ENCODE results near the gene GRP.

GRP gene

DNA sequence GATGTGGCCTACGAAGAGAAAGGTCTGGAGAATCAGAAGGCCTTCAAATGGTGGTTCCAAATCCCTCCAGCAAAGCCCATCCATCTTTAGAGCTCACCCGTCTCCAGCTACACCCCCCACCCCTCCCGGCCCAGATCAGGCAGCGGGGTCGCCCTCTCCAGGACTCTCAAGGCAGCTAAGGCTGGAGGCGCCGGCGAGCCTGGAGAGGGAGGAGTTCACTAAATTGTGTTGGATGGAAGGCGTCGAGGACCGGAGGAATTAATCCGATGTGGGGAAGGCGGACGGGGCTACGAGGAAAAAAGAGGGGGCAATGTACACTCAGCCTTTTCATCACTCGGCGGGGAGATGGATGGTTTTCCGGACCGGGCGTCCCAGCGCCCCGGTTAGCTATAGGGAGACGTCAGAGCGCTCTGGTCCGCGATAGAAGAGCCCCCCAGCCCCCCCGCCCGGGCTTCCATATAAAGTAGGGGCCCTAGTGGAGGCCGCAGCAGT, at the start of gene GRP:
Gene GRP, plus strand, starts transcription at position 487 of the 492 bp plus-strand sequence. CDS start 108 bp downstream, outside the sequence.
- DNase-seq: no peak

DNA sequence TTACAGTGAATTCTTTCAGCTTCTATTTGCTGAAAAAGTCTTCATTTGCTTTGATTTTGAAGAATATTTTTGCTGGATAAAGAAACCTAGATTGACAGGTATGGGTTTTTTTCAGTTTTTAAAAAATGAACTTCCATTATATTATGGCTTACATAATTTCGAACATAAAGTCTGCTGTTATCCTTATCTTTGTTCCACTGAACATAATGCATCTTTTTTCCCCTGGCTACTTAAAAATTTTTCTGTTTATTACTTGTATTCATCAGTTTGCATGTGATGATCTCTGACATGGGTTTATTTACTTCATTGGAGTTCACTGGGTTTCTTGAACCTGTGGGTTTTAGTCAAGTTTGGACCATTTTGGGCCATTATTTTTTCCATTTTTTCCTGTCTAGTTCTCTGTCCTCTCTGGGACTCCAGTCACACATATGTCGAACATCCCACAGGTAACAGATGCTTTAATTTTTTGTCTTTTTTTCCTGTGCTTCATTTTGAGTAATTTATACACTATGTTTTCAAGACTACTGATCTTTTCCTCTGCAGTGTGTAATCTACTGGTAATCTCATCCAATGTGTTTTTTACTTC, 47.2 kb upstream of the GRP start:
- no peak for DNase-seq

DNA sequence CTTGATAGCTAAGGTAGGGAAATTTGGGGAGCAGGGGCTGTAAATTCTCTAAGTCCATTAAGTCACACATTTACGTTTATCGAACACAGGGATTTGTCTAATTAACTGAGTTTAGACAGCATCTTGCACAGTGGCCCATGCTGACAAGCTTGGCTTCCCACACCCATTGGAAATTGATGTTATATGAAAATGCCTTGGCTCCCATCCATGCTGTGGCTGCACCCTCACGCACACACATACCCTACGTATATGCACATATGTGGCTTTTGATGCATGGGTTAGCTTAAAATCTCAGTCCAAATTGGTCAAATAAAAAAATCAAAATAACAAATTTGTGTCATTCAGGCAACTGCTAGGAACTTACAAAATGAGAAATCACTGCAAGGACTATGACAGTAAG, 42.5 kb upstream of the GRP start:
- DNase-seq: no peak

DNA sequence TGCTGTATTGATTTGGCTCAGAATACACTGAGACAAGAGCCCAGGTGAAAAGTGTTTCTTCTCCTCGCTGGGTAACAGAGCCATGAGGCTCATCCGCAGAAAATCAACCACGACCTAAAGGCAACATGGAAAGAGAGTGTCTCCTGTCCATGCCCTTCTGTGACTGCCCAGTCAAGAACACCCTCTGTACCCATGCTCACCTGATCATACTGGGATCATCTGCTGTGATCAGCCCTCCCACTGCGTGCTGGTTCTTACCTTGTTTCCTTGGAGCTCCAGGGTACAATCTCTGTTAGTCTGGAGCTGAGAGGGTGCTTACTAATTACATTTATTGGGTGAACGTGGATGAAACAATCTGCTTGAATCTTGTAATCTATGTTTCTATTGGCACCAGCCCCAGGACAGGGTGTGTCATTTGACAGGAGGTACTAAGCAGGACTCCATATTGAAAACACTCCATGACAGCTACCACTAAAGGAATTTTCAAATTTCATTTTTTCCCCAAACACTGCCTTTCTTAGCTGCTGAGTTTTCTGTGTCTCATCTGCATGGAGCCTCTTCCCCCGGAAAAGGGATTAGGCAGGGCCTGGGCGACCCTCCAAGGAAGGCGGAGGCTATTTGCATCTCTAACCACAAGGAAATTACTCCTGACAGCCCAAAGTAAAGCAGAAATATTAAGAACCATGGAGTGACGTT, 39.7 kb upstream of the GRP start:
- DNase-seq: no peak

DNA sequence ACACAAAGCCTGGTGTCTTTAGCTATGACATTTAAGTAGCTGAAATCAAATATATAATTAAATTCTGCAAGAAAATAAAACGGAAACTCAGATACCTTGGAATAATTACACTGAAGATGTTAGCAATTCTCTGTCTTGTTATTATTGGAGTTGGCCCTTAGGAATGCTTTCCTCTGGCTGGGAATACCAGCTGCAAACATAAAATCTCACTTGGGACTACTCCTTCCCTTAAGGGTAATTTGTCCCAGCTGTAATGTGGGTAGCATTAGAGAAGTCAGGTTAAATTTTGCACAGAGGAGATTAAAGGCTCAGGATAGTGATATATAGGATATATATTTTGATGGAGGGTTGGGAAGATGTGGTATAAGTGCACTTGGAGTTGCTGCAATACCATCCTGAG, 37.3 kb upstream of the GRP start:
- no peak for DNase-seq

DNA sequence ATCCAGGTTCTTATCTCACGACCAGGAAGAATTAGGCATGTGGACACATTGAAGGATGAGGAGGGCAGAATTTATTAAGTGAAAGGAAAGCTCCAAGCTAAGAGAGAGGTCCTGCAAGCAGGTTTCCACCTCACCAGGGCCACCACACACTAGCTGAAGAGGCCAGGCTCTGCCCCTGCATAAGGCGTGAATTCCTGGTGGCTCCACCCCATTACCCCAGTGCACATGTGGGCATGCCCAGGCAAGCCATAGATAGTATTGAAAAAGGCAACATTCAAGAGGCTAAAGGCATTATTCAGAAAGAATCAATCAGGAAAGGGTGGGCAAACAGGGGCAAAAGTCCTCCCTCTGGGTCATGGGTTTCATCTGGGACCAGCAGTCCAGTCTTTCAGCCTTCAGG, 30.9 kb upstream of the GRP start:
- DNase-seq: no peak

DNA sequence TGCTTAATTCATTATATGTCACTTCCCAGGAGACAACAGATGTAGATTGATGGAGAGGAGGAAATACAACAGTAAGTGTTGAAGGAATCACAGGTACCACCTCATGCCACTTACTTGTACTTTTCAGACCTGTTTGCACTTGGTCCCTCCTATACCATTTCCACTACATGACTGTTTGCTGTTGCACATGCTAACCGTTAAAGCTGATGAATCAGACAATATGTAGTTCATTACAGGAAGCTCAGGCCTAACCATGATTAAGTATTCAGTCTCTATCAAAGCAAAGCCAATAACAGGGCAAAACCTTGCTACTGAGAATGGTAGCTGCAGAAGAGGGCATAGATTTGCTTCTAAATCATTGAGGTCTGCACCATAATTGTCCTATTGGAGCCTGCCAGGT, 30.2 kb upstream of the GRP start:
- DNase-seq: no peak

DNA sequence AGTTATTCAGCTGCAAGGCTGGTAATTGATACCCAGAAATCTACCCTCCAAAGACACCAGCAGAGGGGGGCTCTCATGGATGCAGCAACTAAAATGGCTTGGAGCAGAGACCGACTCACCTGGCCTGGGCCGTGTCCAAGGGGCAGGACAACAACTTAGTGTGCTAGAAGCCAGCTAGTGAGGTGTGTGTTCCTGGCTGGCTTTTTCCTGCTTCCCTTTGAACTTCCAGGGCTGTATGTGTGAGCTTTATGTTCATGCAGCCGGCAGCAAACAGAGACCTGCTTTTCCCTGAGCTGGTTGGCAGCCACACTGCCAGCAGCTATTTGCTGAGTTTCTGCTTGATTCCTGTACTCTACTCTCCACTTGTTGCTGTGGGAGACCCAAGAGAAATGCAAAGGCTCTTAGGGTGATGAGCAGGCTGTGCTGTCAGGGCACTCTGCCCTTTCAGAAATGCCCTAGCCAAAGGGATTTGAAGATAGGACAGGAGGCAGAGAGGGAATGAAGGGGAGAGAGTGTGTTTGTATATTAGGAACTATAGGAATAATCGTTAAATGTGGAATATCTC, 23.7 kb upstream of the GRP start:
- DNase-seq: no peak

DNA sequence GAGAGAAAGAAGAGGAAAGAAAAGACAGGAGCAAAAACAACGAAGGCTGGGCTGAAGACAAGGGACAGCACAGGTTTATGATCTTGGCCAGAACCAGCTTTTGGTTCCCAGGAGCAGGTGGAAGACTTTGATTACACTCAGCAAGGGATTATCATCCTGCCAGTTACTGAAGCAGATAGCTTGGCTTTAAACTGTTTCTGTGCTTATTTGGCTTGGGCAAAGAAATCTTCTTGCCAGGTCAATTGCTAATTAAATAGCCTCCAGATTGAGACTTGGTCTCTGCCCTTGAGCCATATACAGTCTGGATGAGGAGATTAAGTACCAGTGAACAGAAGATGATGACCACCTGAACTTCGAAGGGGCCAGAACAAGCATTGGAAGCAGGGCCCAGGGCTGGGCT, 22.3 kb upstream of the GRP start:
- no peak for DNase-seq

DNA sequence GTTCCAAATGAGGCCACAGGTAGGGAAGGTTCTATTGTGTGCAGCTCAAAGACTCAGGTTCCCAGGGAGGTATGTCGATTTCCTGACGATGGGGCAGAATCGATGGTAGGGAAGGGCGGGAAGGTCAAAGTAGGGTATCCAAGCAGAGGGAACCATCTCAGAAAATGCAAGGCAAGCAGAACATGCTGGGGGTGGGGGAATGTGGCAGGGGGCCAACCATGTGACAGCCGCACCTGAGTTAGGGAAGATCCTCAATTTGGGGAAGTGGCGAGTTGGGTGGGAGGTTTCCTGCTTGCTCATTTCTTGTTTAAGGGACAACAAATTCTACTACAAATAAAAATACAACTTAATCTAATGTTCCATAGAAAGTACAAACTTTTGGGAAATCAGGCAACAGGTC, 21.7 kb upstream of the GRP start:
- DNase-seq: no peak

DNA sequence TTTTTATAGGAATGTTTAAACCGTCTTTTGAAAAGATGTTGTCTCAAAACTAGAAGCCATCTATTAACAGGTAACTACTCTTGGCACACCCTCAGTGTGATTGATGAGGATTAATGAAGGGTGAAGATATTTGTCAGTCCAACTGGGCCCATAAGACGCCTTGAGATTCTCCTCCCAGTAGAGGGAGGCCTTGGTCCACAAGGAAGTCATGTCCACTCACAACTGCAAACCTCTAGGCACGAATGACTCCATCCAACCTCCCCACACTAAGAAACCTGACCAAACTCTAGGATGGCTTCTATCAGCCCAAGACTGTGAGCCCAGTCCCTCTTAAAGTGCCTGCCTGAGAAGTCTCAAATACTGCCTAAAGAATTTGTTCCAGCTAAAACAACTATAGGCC, 19.2 kb upstream of the GRP start:
- no peak for DNase-seq

DNA sequence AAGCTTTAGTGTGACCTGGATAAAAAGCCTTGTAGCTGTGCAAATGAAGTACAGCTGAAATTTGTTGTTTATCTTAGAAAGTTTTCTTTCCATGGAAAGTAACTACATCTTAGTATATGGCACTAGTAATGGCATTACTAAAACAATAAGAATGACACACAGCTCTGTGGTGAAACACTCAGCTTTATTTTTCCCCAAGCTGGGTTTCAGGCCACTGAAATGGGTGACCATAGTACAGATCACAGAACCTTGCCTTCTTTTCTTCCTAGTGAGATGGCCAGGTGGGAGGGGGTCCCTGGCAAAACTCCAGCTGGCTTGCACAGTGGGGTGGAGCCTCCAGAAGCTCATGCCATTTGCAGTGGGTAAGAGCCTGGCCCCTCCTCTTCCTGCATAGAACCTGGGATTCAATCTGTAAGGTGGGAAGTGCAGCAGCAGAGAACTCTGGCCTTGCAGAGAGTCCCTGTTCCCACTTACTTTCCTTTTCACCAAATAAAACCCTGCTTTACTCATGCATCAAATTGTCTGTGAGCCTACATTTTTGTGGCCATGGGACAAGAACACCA, 17.6 kb upstream of the GRP start:
- no peak for DNase-seq

DNA sequence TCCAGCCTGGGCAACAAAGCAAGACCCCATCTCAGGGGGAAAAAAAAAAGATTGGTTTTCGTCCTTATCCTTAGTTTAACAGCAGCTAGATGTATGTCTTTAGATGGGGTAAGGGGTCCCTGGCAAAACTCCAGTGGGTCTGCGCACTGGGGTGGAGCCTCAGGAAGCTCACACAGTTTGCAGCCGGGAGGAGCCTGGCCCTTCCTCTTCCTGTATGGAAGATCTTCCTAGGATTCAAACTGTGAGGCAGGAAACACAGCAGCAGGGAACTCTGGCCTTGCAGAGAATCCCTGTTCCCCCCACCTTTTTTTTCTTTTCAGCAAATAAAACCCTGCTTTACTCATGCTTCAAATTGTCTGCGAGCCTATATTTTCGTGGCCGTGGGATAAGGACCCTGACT, 12.5 kb upstream of the GRP start:
- DNase-seq: no peak

DNA sequence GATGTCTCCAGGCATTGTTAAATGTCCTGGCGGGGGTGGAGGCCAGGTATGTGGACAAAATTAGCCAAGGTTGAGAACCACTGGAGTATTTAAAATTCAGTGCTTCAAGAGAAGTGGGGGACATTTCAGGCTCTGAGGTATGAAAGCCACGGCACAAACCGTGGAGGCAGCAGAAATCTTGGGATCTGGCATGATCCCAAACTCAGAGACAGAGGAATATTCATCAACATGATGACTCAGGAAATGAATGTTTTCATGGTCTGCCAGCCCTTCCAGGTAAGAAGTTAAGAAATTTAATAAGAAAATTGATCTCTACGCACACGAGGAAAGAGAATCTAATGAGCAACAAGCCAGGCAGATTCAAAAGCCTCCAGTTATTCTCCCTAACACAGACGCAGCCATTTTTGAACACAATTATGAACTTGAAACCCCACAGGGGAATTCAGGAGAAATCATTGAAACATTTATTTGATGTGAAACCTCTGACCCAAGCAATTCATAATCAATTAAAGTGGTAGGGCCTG, 11.3 kb upstream of the GRP start:
- no peak for DNase-seq

DNA sequence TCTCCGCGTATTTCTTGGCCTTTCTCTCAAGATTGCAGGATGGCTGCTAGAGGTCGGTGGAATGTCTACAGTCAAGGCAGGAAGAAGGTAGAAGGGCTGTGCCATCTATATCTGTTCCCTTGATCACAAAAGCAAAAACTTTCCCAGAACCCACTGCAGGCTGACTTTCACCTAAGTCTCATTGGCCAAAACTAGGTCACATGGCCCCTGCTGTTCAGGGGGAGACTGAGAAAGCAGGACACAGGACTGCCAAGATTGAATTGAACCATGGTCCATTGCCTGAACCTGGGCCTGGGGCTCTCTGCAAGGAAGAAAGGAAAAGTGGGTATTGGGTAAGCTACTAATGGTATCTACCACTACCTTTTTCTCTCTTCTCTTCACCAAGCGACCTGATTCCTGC, 9.7 kb upstream of the GRP start:
- no peak for DNase-seq

DNA sequence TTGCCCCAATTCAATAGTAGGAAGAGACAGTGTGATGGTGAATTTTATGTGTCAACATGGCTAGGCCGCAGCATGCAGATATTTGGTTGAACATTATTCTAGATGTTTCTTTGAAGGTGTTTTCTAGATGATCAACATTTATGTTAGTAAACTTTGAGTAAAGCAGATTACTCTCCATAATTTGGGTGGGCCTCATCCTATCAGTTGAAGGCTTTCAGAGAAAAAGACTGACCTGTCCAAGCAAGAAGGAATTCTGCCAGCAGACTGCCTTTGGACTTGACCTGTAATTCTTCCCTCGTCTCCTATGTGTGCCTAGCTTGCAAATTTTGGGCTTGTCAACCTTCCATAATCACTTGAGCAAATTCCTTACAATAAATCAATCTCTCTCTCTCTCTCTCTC, 8.3 kb upstream of the GRP start:
- no peak for DNase-seq

DNA sequence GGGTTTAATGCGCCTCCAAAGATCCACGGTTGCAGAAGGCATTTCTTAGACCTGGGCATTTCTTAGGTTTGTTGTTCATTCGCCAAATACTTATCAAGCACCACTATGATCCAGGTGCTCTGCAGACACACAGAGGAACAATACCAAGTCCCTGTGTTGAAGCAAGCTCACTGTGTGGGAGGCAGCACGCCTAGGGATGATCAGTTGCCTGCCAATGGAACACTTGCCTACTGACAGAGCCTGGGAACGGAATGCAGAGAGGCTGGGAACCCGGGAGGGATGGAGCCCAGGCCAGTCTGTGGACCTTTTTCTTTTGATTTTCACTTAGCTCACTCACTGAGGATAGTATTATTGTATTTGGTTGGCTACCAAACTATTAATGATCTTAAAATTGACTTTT, 1.9 kb upstream of the GRP start:
- DNase-seq: no peak

DNA sequence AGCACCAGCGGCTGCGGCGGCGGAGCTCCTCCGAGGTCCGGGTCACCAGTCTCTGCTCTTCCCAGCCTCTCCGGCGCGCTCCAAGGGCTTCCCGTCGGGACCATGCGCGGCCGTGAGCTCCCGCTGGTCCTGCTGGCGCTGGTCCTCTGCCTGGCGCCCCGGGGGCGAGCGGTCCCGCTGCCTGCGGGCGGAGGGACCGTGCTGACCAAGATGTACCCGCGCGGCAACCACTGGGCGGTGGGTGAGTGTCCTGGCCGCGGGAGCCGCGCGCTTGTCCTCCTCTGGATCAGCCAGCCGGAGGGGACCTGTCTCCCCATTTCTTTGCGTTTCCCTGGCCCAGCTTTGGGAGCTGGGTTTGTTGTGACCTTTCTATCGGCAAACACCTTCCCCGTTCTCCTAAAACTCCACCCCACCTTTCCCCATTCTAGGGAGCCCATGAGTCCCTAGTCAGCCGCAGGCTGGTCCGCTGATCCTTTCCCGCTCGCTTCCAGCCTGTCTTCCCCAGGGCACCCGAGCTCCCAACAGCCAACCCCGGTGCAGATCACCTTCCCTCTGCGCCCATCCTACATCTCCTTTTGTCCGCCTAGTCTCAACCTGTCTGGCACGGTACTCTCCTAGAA, 316 bp downstream of the GRP start:
- DNase-seq: no peak

DNA sequence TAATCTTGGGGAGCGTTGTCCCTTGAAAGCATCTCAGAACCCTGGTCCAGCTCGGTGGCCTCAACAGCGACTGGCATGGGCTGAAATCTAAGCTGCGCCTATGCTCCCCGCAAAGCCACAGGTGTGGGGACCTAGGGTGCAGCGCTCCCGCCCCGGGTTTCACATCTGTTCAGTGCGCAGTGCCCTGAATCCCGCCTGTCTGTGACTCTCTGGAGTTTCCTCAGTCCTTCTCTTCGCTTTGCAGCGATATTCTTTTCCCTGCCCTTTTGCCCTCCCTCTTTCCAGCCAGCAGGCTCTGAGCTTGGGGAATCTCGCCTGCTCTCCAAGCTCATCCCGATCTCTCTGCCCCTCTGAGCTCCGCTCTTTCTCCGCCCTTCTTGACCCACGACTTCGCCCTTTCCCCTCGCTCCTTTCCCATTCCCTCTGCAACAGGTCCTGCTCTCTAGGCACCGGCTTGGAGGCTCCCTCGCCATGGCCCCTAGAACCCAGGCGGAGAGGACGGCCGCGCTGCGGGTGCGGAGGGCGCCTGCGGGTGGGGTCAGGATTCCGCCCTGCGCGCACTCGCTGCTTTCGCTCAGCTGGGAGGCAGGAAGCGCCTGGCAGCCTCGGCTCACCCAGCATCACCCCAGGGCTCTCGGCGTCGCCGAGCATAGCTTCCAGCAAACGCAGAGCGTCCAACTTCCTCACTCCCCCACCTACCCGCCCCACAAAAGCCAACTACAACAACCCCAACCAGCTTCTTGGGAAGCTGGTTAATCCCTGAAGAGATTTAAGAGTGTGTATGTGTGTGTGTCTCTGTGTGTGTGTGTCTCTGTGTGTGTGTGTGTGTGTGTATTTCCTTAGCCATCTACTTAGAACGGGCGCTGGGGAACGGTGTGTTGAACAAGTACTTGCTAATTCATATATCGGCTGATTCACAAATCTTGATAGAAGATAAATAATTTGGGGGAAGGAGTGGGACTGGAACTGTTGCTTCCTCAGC, 1.1 kb downstream of the GRP start:
- no peak for DNase-seq

DNA sequence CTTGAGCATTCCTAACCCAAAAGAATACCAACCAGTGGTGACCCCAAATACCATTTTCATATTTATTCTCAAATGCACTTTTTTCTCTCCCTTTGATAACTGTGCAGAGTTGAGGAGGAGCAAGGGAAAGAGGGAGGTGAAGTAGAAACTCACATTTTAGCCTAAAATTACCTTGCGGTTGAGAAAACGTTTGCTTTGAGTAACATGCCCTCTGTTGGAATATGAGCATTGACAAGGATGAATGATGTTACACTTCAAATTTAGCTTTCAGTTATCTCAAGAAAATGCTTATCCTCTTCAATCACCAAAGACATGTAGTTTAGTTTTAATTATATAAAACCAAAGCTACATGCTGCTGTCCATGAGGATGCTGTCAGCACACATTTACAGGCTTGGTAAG, 2.4 kb downstream of the GRP start:
- no peak for DNase-seq

DNA sequence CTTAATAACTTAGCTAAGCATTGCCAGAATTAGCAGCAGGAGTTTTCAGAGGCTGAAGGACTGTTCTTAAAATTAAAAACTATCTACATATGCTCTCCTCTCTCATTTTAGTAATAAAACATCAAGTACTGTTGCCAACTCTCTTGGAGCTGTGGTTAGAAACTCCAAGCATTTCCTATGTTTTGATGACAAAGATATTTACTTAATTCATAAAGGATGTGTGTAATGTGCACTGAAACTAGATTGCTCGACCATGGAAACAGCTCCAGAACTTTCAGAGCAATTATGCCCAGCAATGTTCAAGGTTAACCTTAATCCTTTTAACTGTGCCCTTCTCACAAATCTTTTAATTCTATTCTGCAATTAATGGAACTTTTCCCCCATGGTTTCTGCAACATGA, 8.4 kb downstream of the GRP start:
- no peak for DNase-seq

DNA sequence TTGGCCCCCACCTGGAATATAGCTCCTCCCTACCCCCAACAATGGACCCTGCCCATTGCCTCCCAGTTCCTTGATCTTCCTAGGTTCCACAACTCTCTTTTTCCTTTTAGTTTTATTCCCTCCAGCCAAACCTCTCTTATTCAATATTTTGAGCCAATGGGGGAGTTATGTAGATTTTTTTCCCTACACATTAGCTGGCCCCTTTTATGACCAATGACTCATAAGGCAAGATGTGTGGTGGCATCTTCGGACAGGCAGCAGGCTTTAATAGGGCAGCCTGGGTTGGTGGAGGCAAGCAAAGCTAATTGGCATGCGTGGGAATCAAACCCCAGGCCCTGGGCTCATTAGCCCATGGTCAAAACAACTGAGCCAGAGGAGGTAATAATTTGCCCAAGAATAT, 9.2 kb downstream of the GRP start:
- no peak for DNase-seq

Measured in activated effector memory CD4-positive, alpha-beta T cell treated with Interleukin-2 at 50 U/mL for 16 hours (primary cell).